Measurements from ENCODE around the gene HSPA12B. TPM values are rescaled to one million over a fixed set of nuclear protein-coding genes. Genes with fewer than 3 reads are reported as not detected.

Gene HSPA12B
- total RNA-seq, 1 experiment from 2014 or later, result not detected

GRCh38 chr20:3767427-3768341 lies 35.2 kb downstream of the HSPA12B start, which contains the start of gene ADISSP:
ADISSP (minus strand) TSS chr20:3767753; CDS start chr20:3760100, 7,653 bp downstream.
- Histone ChIP-seq H3K4me2 (ENCODE audit: low read depth, low read length, poor library complexity, severe bottlenecking) (peak within 1 kb of the TSS; percentile 100), H3K79me2 (ENCODE audit: low read length) (peaks cover 42% of the 10 kb centered on the region), H4K20me1 (ENCODE audit: insufficient read depth, low read depth, low read length) (no peaks in the 10 kb centered on the region; the same call in 1 of the 2 replicates), H3K4me3 (ENCODE audit: low read length) (peak within 1 kb of the TSS; percentile 100), H3K27me3 (ENCODE audit: low read length) (no peaks in the 10 kb centered on the region), H3K9ac (ENCODE audit: low read length) (peak within 1 kb of the TSS; percentile 99), H3K27ac (ENCODE audit: low read length) (peak within 1 kb of the TSS; percentile 69), H3K4me1 (ENCODE audit: low read length) (peaks cover 36% of the 10 kb centered on the region), H3K9me3 (ENCODE audit: low read length) (no peaks in the 10 kb centered on the region), H2AFZ (ENCODE audit: low read length) (peak within 1 kb of the TSS; percentile 91; the same call in 1 of the 2 replicates), H3K36me3 (ENCODE audit: insufficient read depth, low read length) (no peaks in the 10 kb centered on the region), H3K9me2 (replicated peaks; ENCODE audit: insufficient read depth, low read length) (no peaks in the 10 kb centered on the region)
- DNase-seq, result peak; percentile 99

GRCh38 chr20:3768342-3769130 lies 36.1 kb downstream of the HSPA12B start:
- peak; percentile 91 for DNase-seq
- no peaks in the 10 kb centered on the region for H3K27me3 ChIP-seq (ENCODE audit: low read length)

GRCh38 chr20:3771552-3772058 lies 39.1 kb downstream of the HSPA12B start:
- Histone ChIP-seq H4K20me1 (ENCODE audit: insufficient read depth, low read depth, low read length) (no peaks in the 10 kb centered on the region), H3K9ac (ENCODE audit: low read length) (no peak overlapping the region), H3K4me3 (ENCODE audit: low read length) (no peak overlapping the region), H3K4me1 (ENCODE audit: low read length) (peaks cover 13% of the 10 kb centered on the region), H3K4me2 (ENCODE audit: low read depth, low read length, poor library complexity, severe bottlenecking) (no peak overlapping the region), H3K9me3 (ENCODE audit: low read length) (no peaks in the 10 kb centered on the region), H2AFZ (ENCODE audit: low read length) (no peak overlapping the region), H3K9me2 (replicated peaks; ENCODE audit: insufficient read depth, low read length) (no peaks in the 10 kb centered on the region), H3K27me3 (ENCODE audit: low read length) (no peaks in the 10 kb centered on the region), H3K79me2 (ENCODE audit: low read length) (peaks cover 9% of the 10 kb centered on the region), H3K36me3 (ENCODE audit: insufficient read depth, low read length) (no peaks in the 10 kb centered on the region), H3K27ac (ENCODE audit: low read length) (no peak overlapping the region)
- DNase-seq, result no peak

More at GRCh38 chr20:3768342-3769130, 36.1 kb downstream of the HSPA12B start:
- H3K4me1 ChIP-seq (ENCODE audit: low read length), result peaks cover 36% of the 10 kb centered on the region
- H3K4me3 ChIP-seq (ENCODE audit: low read length), result peak overlapping the region; percentile 77
- peaks cover 40% of the 10 kb centered on the region for H3K79me2 ChIP-seq (ENCODE audit: low read length)
- peak overlapping the region; percentile 69 for H3K27ac ChIP-seq (ENCODE audit: low read length)
- no peaks in the 10 kb centered on the region for H3K36me3 ChIP-seq (ENCODE audit: insufficient read depth, low read length)
- peak overlapping the region; percentile 77; the same call in 1 of the 2 replicates for H2AFZ ChIP-seq (ENCODE audit: low read length)
- no peaks in the 10 kb centered on the region; the same call in 1 of the 2 replicates for H4K20me1 ChIP-seq (ENCODE audit: insufficient read depth, low read depth, low read length)
- H3K9me3 ChIP-seq (ENCODE audit: low read length), result no peaks in the 10 kb centered on the region
- H3K9me2 ChIP-seq (replicated peaks; ENCODE audit: insufficient read depth, low read length), result no peaks in the 10 kb centered on the region
- H3K9ac ChIP-seq (ENCODE audit: low read length), result peak overlapping the region; percentile 93
- H3K4me2 ChIP-seq (ENCODE audit: low read depth, low read length, poor library complexity, severe bottlenecking), result peak overlapping the region; percentile 88

GRCh38 chr20:3775457-3776108 lies 43.1 kb downstream of the HSPA12B start:
- Histone ChIP-seq H2AFZ (ENCODE audit: low read length) (no peak overlapping the region), H3K9me3 (ENCODE audit: low read length) (no peaks in the 10 kb centered on the region), H3K27me3 (ENCODE audit: low read length) (no peaks in the 10 kb centered on the region), H3K4me3 (ENCODE audit: low read length) (no peak overlapping the region), H3K9ac (ENCODE audit: low read length) (no peak overlapping the region), H4K20me1 (ENCODE audit: insufficient read depth, low read depth, low read length) (no peaks in the 10 kb centered on the region), H3K4me1 (ENCODE audit: low read length) (peaks cover 3% of the 10 kb centered on the region), H3K4me2 (ENCODE audit: low read depth, low read length, poor library complexity, severe bottlenecking) (no peak overlapping the region), H3K27ac (ENCODE audit: low read length) (no peak overlapping the region), H3K79me2 (ENCODE audit: low read length) (no peaks in the 10 kb centered on the region), H3K36me3 (ENCODE audit: insufficient read depth, low read length) (no peaks in the 10 kb centered on the region), H3K9me2 (replicated peaks; ENCODE audit: insufficient read depth, low read length) (no peaks in the 10 kb centered on the region)
- no peak for DNase-seq

- Histone ChIP-seq H3K4me1 (ENCODE audit: low read length) (peaks cover 10% of the 10 kb centered on the region), H2AFZ (ENCODE audit: low read length) (no peak overlapping the region), H3K4me3 (ENCODE audit: low read length) (no peak overlapping the region), H3K9me2 (replicated peaks; ENCODE audit: insufficient read depth, low read length) (no peaks in the 10 kb centered on the region), H3K9ac (ENCODE audit: low read length) (no peak overlapping the region), H3K27me3 (ENCODE audit: low read length) (no peaks in the 10 kb centered on the region), H3K9me3 (ENCODE audit: low read length) (no peaks in the 10 kb centered on the region), H3K36me3 (ENCODE audit: insufficient read depth, low read length) (no peaks in the 10 kb centered on the region), H3K4me2 (ENCODE audit: low read depth, low read length, poor library complexity, severe bottlenecking) (no peak overlapping the region), H4K20me1 (ENCODE audit: insufficient read depth, low read depth, low read length) (no peaks in the 10 kb centered on the region), H3K27ac (ENCODE audit: low read length) (no peak overlapping the region), H3K79me2 (ENCODE audit: low read length) (no peaks in the 10 kb centered on the region)
- DNase-seq, result no peak
Observed at GRCh38 chr20:3777381-3777715, 44.9 kb downstream of the HSPA12B start.

- H3K4me3 ChIP-seq (ENCODE audit: low read length), result no peak overlapping the region
- no peak overlapping the region for H3K4me2 ChIP-seq (ENCODE audit: low read depth, low read length, poor library complexity, severe bottlenecking)
- H4K20me1 ChIP-seq (ENCODE audit: insufficient read depth, low read depth, low read length), result no peaks in the 10 kb centered on the region
- H3K9ac ChIP-seq (ENCODE audit: low read length), result no peak overlapping the region
- no peak overlapping the region for H3K27ac ChIP-seq (ENCODE audit: low read length)
- H3K27me3 ChIP-seq (ENCODE audit: low read length), result no peaks in the 10 kb centered on the region
- DNase-seq, result no peak
- H3K9me2 ChIP-seq (replicated peaks; ENCODE audit: insufficient read depth, low read length), result no peaks in the 10 kb centered on the region
- no peaks in the 10 kb centered on the region for H3K79me2 ChIP-seq (ENCODE audit: low read length)
- no peaks in the 10 kb centered on the region for H3K9me3 ChIP-seq (ENCODE audit: low read length)
- H3K36me3 ChIP-seq (ENCODE audit: insufficient read depth, low read length), result no peaks in the 10 kb centered on the region
- H3K4me1 ChIP-seq (ENCODE audit: low read length), result peaks cover 10% of the 10 kb centered on the region
- no peak overlapping the region for H2AFZ ChIP-seq (ENCODE audit: low read length)
Observed at GRCh38 chr20:3777716-3778629, 45.5 kb downstream of the HSPA12B start.

GRCh38 chr20:3778976-3779375 lies 46.5 kb downstream of the HSPA12B start:
- H3K27me3 ChIP-seq (ENCODE audit: low read length), result no peaks in the 10 kb centered on the region
- no peak for DNase-seq
- H3K79me2 ChIP-seq (ENCODE audit: low read length), result no peaks in the 10 kb centered on the region
- H3K4me1 ChIP-seq (ENCODE audit: low read length), result peaks cover 10% of the 10 kb centered on the region
- no peaks in the 10 kb centered on the region for H4K20me1 ChIP-seq (ENCODE audit: insufficient read depth, low read depth, low read length)
- no peak overlapping the region for H3K9ac ChIP-seq (ENCODE audit: low read length)
- H3K9me3 ChIP-seq (ENCODE audit: low read length), result no peaks in the 10 kb centered on the region
- no peaks in the 10 kb centered on the region for H3K36me3 ChIP-seq (ENCODE audit: insufficient read depth, low read length)
- no peak overlapping the region for H3K27ac ChIP-seq (ENCODE audit: low read length)
- H3K9me2 ChIP-seq (replicated peaks; ENCODE audit: insufficient read depth, low read length), result no peaks in the 10 kb centered on the region
- no peak overlapping the region for H2AFZ ChIP-seq (ENCODE audit: low read length)
- no peak overlapping the region for H3K4me3 ChIP-seq (ENCODE audit: low read length)
- no peak overlapping the region for H3K4me2 ChIP-seq (ENCODE audit: low read depth, low read length, poor library complexity, severe bottlenecking)
